Chondrocyte (in vitro differentiated cells): ENCODE results near the gene SEC11A. TPM values are rescaled to one million over a fixed set of nuclear protein-coding genes. Genes with fewer than 3 reads are reported as not detected.
"Not testable (repeated sequence)": the region's sequence is repeated elsewhere in the genome, so short reads cannot be mapped to it uniquely, and the experiment has no call there.

Source experiments
- DNase-seq: peaks from one replicate; pipeline ENCODE4 v3.0.0; 2021; ENCODE audit warnings: mixed read lengths, low spot score
- H3K27ac Mint-ChIP-seq: one replicate; pipeline ENCODE4 v1.8.0; 2021; ENCODE audit warnings: mild to moderate bottlenecking, moderate library complexity, mixed read lengths; ENCODE audit not compliant: unreplicated experiment
- H3K27me3 Mint-ChIP-seq: 2 replicates; pipeline ENCODE4 v1.8.0; 2021; ENCODE audit warnings: low read depth, mixed read lengths
- H3K36me3 Mint-ChIP-seq: 2 replicates; pipeline ENCODE4 v1.8.0; 2021; ENCODE audit warnings: low read depth, mixed read lengths
- H3K4me1 Mint-ChIP-seq: 2 replicates; pipeline ENCODE4 v1.8.0; 2021; ENCODE audit warnings: low read depth, mild to moderate bottlenecking, mixed read lengths
- H3K4me3 Mint-ChIP-seq: one replicate; pipeline ENCODE4 v1.8.0; 2021; ENCODE audit warnings: mild to moderate bottlenecking, moderate library complexity, mixed read lengths; ENCODE audit not compliant: unreplicated experiment
- H3K9me3 Mint-ChIP-seq: 2 replicates; pipeline ENCODE4 v1.8.0; 2021; ENCODE audit warnings: low read depth, mixed read lengths
- total RNA-seq: library from RNA; stranded (reverse); gene quantifications from 3 replicates; pipeline ENCODE4 v1.2.1, GENCODE V29; 2021
- TF ChIP-seq, protein P1 (sequence below): fragments of 200-600 bp; sonication (generic); IDR thresholded peaks from 2 replicates; pipeline ENCODE4 v1.5.0; 2021; ENCODE audit warnings: antibody characterized with exemption, mild to moderate bottlenecking, moderate library complexity

Gene SEC11A
- total RNA-seq, 1 donor from 2014 or later, result 195 TPM

DNA sequence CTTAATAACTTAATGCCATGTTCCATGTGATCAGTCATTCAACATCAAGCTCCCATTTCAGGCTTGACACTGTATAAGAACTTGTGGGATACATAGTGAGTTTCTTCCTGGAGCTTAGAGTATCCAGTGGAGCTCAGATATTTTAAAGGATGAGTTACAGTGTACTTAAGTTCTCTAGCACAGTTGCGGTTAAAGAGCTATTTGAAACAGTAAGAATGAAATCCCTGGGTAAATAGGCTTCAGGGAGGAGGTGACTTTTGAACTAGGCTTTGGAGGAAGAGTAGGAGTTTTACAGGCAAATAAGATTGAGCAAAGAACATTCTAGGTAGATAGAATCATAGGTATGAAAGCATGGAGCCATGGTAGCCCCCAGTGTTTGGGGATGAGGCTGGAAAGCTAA, 36.3 kb upstream of the SEC11A start:
- DNase-seq, result no peak
- H3K4me1 Mint-ChIP-seq, result peaks cover 65% of the 10 kb centered on the region
- peak overlapping the region; percentile 43 for H3K4me3 Mint-ChIP-seq
- peak overlapping the region; percentile 86 for H3K27ac Mint-ChIP-seq
- TF ChIP-seq, protein P1, sequence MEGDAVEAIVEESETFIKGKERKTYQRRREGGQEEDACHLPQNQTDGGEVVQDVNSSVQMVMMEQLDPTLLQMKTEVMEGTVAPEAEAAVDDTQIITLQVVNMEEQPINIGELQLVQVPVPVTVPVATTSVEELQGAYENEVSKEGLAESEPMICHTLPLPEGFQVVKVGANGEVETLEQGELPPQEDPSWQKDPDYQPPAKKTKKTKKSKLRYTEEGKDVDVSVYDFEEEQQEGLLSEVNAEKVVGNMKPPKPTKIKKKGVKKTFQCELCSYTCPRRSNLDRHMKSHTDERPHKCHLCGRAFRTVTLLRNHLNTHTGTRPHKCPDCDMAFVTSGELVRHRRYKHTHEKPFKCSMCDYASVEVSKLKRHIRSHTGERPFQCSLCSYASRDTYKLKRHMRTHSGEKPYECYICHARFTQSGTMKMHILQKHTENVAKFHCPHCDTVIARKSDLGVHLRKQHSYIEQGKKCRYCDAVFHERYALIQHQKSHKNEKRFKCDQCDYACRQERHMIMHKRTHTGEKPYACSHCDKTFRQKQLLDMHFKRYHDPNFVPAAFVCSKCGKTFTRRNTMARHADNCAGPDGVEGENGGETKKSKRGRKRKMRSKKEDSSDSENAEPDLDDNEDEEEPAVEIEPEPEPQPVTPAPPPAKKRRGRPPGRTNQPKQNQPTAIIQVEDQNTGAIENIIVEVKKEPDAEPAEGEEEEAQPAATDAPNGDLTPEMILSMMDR, result no peak
- no peaks in the 10 kb centered on the region for H3K36me3 Mint-ChIP-seq
- no peaks in the 10 kb centered on the region for H3K27me3 Mint-ChIP-seq
- H3K9me3 Mint-ChIP-seq, result no peaks in the 10 kb centered on the region

DNA sequence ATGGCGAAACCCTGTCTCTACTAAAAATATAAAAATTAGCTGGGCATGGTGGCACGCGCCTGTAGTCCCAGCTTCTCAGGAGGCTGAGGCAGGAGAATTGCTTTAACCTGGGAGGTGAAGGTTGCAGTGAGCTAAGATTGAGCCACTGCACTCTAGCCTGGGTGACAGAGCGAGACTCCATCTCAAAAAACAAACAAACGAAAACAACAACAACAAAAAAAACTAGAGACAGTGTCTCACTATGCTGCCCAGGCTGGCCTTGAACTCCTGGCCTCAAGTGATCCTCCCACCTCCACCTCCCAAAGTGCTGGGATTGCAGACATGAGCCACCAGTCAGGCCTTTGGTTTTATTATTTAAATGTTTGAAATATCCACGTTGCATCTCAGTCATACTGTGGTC, 35.8 kb upstream of the SEC11A start:
- not testable (repeated sequence) for DNase-seq, H3K27me3 Mint-ChIP-seq, H3K36me3 Mint-ChIP-seq, H3K9me3 Mint-ChIP-seq, H3K4me3 Mint-ChIP-seq, H3K27ac Mint-ChIP-seq
- peaks cover 67% of the 10 kb centered on the region for H3K4me1 Mint-ChIP-seq

DNA sequence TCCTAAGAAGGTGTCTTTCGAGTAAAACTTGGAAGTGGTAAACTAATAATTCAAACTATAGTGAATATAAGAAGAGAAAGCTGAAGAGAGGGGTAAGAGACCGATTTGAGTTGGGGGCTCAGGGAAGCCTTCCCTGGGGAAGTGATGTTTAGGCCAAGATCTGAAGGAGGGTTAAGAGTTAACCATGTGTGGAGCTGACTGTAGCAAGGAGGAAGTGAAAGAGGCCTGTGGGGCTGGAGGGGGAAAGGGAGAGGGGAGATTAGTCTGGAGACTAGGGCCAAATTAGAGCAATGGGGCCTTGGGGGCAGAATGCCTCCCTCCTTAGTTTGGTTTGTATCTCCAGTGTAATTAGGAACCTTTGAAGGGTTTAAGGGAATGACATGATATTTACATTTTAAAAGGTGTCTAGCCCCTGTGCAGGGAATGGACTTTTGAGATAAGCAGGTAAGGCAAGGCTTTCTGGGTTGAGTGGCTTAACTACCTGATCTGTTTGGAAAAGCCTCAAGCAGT, 34.7 kb upstream of the SEC11A start:
- DNase-seq, result no peak
- peak overlapping the region; percentile 62 for H3K27ac Mint-ChIP-seq
- H3K9me3 Mint-ChIP-seq, result no peaks in the 10 kb centered on the region
- H3K36me3 Mint-ChIP-seq, result no peaks in the 10 kb centered on the region
- no peaks in the 10 kb centered on the region for H3K27me3 Mint-ChIP-seq
- H3K4me3 Mint-ChIP-seq, result peak overlapping the region; percentile 88
- H3K4me1 Mint-ChIP-seq, result peaks cover 61% of the 10 kb centered on the region
- TF ChIP-seq, protein P1, result no peak

DNA sequence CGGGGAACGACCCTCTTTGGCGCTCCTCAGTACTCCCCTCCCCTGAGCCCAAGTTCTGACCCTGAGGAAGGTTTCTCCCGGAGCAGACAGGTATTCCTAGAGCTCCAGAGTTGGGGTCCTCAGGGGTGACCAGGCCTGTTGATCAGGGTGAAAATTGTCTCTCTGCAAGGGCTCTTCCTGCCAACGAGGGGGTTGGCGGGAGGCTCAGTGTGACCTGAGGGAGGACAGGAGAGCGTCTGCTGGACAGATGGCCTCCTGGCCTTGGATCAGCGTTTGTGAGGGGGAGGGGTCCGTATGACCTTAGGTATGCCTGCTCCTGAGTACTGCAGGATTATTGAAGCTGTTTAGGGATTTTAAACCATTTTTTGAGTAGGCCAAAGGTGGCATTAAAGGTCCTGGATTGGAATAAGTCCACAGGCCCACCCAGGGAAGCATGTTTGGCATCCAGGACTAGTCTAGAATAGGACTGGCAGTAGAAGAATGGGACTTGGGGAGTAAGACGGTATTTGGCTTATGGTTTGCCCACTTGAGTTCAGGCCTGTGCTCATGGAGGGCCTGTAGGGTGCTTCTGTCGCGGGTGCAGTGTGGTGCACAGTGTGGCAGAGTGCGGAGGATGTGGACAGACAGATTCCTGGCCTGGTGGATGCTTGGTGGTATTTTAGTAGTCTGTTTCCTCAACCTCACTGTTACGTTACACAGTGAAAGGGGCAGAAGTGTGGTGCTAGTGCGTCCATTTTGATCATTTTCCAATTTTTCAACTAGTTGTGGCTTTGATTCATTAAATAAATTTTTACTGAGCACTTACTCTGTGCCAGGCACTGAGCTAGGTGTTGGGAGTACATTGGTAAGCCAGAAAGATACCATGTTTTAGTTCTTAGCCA, 33.4 kb upstream of the SEC11A start:
- Mint-ChIP-seq H3K36me3 (no peaks in the 10 kb centered on the region), H3K9me3 (no peaks in the 10 kb centered on the region), H3K4me3 (peak overlapping the region; percentile 88), H3K27me3 (no peaks in the 10 kb centered on the region), H3K27ac (peak overlapping the region; percentile 90), H3K4me1 (peaks cover 57% of the 10 kb centered on the region)
- TF ChIP-seq, protein P1, result peak; percentile 28
- no peak for DNase-seq

DNA sequence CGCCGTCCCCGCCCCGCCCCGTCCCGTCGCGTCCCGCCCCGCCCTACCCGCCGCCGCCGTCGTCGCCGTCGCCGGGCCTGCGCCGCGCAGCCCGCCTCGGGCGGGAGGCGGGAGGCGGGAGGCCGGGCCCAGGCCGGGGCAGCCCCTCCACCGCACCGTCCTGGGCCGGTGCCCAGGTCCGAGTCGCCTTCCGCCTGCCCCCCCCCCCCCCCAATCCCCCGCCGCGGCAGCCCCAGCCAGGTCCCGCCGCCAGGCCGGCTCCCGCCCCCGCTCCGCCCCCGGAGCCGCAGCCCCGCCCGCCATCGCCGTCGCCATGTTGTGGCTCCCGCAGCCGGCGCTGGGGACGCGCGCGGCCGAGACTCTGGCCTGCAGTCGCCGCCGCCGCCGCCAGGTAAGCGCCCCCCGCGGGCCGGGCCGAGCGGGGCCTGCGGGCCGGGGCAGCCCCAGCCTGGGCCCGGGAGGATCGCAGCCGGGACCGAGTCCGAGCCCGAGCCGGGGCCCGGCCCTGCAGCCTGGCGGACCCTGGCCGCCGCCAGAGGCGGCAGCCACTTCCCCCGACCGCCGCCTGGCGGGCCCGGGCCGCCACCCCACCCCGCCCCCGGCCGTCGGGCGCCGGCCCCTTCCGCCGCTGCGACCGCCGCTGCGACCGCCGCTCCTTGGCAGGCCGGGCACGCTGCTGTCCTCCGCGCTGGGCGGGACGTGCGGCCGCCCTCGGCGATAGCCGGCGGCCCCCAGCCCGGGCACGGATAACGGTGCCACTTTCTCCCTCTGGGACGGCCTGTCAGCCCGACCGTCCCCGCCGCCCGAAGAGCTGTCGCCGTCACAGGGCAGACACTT, 32.6 kb upstream of the SEC11A start, which contains the start of gene ZNF592:
TSS of gene ZNF592 (plus strand) at position 319 of the 837 bp plus-strand sequence. CDS start 34,084 bp downstream, outside the sequence.
- DNase-seq, result no peak
- Mint-ChIP-seq H3K27me3 (no peaks in the 10 kb centered on the region), H3K4me1 (peaks cover 49% of the 10 kb centered on the region), H3K9me3 (no peaks in the 10 kb centered on the region), H3K27ac (peak within 1 kb of the TSS; percentile 97), H3K4me3 (peak within 1 kb of the TSS; percentile 88), H3K36me3 (no peaks in the 10 kb centered on the region)
- TF ChIP-seq, protein P1, result peak; percentile 13
